ENCODE measurements around the gene ID1. TPM values are rescaled to one million over a fixed set of nuclear protein-coding genes. Genes with fewer than 3 reads are reported as not detected.
"Not testable (repeated sequence)": the region's sequence is repeated elsewhere in the genome, so short reads cannot be mapped to it uniquely, and the experiment has no call there.

ID1 gene
- total RNA-seq, 4 donors from 2014 or later: 237 to 353 (median 301) TPM

- no peak for DNase-seq (ENCODE audit: low spot score in 2 of 2)
- TF ChIP-seq POLR2A (IDR thresholded peaks at IDR 0.05) (no peak), CTCF (IDR thresholded peaks at IDR 0.05) (no peak)
- intact Hi-C loops (cut with DNase I; ENCODE audit: low total_unique reads): no loop called here
- WGBS, 2 donors: 29 to 40% methylated on average over 17 of the region's 17 CpGs
- no peak overlapping the region for H3K4me3 ChIP-seq (ENCODE audit: low read depth, poor library complexity, severe bottlenecking)
Observed at GRCh38 chr20:31572042-31572700, 32.9 kb upstream of the ID1 start.

GRCh38 chr20:31572701-31573554 lies 32.2 kb upstream of the ID1 start:
- peak in 1 of 3 donors; percentile 44 for TF ChIP-seq CTCF (IDR thresholded peaks at IDR 0.05)
- TF ChIP-seq POLR2A (IDR thresholded peaks at IDR 0.05): no peak
- H3K4me3 ChIP-seq (ENCODE audit: low read depth, poor library complexity, severe bottlenecking): peak overlapping the region; percentile 29
- DNase-seq (ENCODE audit: low spot score in 2 of 2): peak; percentile 96 to 99
- WGBS, 2 donors: 1 to 2% methylated on average over 31 to 33 of the region's 63 CpGs
- intact Hi-C loops (cut with DNase I; ENCODE audit: low total_unique reads): no loop called here

GRCh38 chr20:31573555-31574321 lies 31.4 kb upstream of the ID1 start:
- peak overlapping the region; percentile 29 for H3K4me3 ChIP-seq (ENCODE audit: low read depth, poor library complexity, severe bottlenecking)
- intact Hi-C loops (cut with DNase I; ENCODE audit: low total_unique reads): no loop called here
- TF ChIP-seq CTCF (IDR thresholded peaks at IDR 0.05): no peak
- no peak for TF ChIP-seq POLR2A (IDR thresholded peaks at IDR 0.05)
- WGBS, 2 donors: 28 to 41% methylated on average over 19 of the region's 19 CpGs
- no peak for DNase-seq (ENCODE audit: low spot score in 2 of 2)

- WGBS, 2 donors: 93 to 94% methylated on average over 10 of the region's 10 CpGs
- intact Hi-C loops (cut with DNase I; ENCODE audit: low total_unique reads); H3K4me3 ChIP-seq (ENCODE audit: low read depth, poor library complexity, severe bottlenecking); DNase-seq (ENCODE audit: low spot score in 2 of 2): not testable (repeated sequence)
Observed at GRCh38 chr20:31574986-31575385, 30.1 kb upstream of the ID1 start.

- no peak for TF ChIP-seq POLR2A (IDR thresholded peaks at IDR 0.05)
- TF ChIP-seq CTCF (IDR thresholded peaks at IDR 0.05): no peak
- WGBS, 2 donors: 68 to 100% methylated on average over 2 of the region's 2 CpGs
- DNase-seq (ENCODE audit: low spot score in 2 of 2): no peak
Observed at GRCh38 chr20:31576751-31577150, 28.3 kb upstream of the ID1 start.

GRCh38 chr20:31577194-31577593 lies 27.9 kb upstream of the ID1 start:
- intact Hi-C loops (cut with DNase I; ENCODE audit: low total_unique reads): no loop called here
- H3K4me3 ChIP-seq (ENCODE audit: low read depth, poor library complexity, severe bottlenecking): no peak overlapping the region
- DNase-seq (ENCODE audit: low spot score in 2 of 2): no peak
- TF ChIP-seq CTCF (IDR thresholded peaks at IDR 0.05): no peak
- no peak for TF ChIP-seq POLR2A (IDR thresholded peaks at IDR 0.05)
- WGBS, 2 donors: 90 to 92% methylated on average over 9 of the region's 9 CpGs

More at GRCh38 chr20:31576751-31577150, 28.3 kb upstream of the ID1 start:
- intact Hi-C loops (cut with DNase I; ENCODE audit: low total_unique reads): no loop called here
- H3K4me3 ChIP-seq (ENCODE audit: low read depth, poor library complexity, severe bottlenecking): no peak overlapping the region
